OCI-LY7 (cell line): ENCODE data around the gene PRDM10. TPM values are rescaled to one million over a fixed set of nuclear protein-coding genes. Genes with fewer than 3 reads are reported as not detected.

Experiments used
- BruUV-seq: library from RNA; stranded (reverse); fragments of 400-500 nt; replicated peaks from 2 replicates; lab custom pipeline; 2021; lab: Mats Ljungman, UMichigan
- CTCF ChIA-PET: fragments of 300-600 bp; sonication (Branson Sonifier 250); formaldehyde crosslinking; loops from one replicate; lab custom pipeline; 2022; ENCODE audit warnings: antibody characterized with exemption; ENCODE audit not compliant: unreplicated experiment; lab: Charles Lee
- POLR2A ChIA-PET: fragments of 300-600 bp; sonication (Branson Sonifier 250); formaldehyde crosslinking; loops from one replicate; lab custom pipeline; 2022; ENCODE audit warnings: antibody characterized with exemption; lab: Charles Lee
- DNase-seq: peaks from one replicate; pipeline ENCODE4 v3.0.0-alpha.2; 2015; ENCODE audit warnings: low spot score
- H2AFZ ChIP-seq: fragments of 200-600 bp; sonication (generic), shearing (Covaris generic); 2 replicates; pipeline ENCODE4 v1.6.1; 2014; ENCODE audit warnings: mild to moderate bottlenecking, antibody characterized with exemption, low read length, moderate library complexity
- H3K27ac ChIP-seq: fragments of 200-600 bp; sonication (generic); 2 replicates; pipeline ENCODE4 v1.5.1; 2014; ENCODE audit warnings: mixed run types, low read depth, mild to moderate bottlenecking, moderate library complexity, low read length, inconsistent platforms; ENCODE audit not compliant: poor library complexity, severe bottlenecking
- H3K36me3 ChIP-seq: fragments of 200-600 bp; sonication (generic); 2 replicates; pipeline ENCODE4 v1.6.1; 2014; ENCODE audit warnings: mild to moderate bottlenecking, antibody characterized with exemption, low read length, moderate library complexity, mixed read lengths; ENCODE audit not compliant: insufficient read depth
- H3K4me1 ChIP-seq: fragments of 200-600 bp; sonication (generic); 2 replicates; pipeline ENCODE4 v1.5.1; 2014; ENCODE audit warnings: mild to moderate bottlenecking, low read length; ENCODE audit not compliant: insufficient read depth, poor library complexity, severe bottlenecking
- H3K4me2 ChIP-seq: fragments of 200-600 bp; sonication (generic); 2 replicates; pipeline ENCODE4 v1.6.1; 2014; ENCODE audit warnings: mild to moderate bottlenecking, low read length
- H3K4me3 ChIP-seq: fragments of 200-600 bp; sonication (generic); 2 replicates; pipeline ENCODE4 v1.5.1; 2014; ENCODE audit warnings: mild to moderate bottlenecking, low read depth, low read length; ENCODE audit not compliant: poor library complexity, severe bottlenecking
- H3K79me2 ChIP-seq: fragments of 200-600 bp; sonication (generic); 2 replicates; pipeline ENCODE4 v1.6.1; 2016; ENCODE audit warnings: low read depth, mild to moderate bottlenecking, low read length, moderate library complexity, mixed read lengths; ENCODE audit not compliant: insufficient read depth
- H3K9me2 ChIP-seq: fragments of 200-600 bp; sonication (generic); 2 replicates; pipeline ENCODE4 v1.6.1; 2016; ENCODE audit warnings: mild to moderate bottlenecking, low read length, mixed read lengths; ENCODE audit not compliant: insufficient read depth
- H3K9me3 ChIP-seq: fragments of 200-600 bp; sonication (generic); 2 replicates; pipeline ENCODE4 v1.6.1; 2014; ENCODE audit warnings: mild to moderate bottlenecking, mixed run types, low read length, mixed read lengths
- H4K20me1 ChIP-seq: fragments of 200-600 bp; sonication (generic); 2 replicates; pipeline ENCODE4 v1.6.1; 2014; ENCODE audit warnings: mild to moderate bottlenecking, antibody characterized with exemption, low read length, moderate library complexity, mixed read lengths; ENCODE audit not compliant: insufficient read depth
- CTCF ChIP-seq: fragments of 200-600 bp; sonication (generic); conservative IDR thresholded peaks from 2 replicates; pipeline ENCODE4 v1.5.1; 2014; ENCODE audit warnings: mild to moderate bottlenecking, antibody characterized with exemption, low read length, moderate library complexity, mixed read lengths
- EZH2phosphoT487 ChIP-seq: fragments of 200-600 bp; sonication (generic); IDR thresholded peaks from 2 replicates; pipeline ENCODE4 v1.6.1; 2018; ENCODE audit warnings: low read depth, borderline replicate concordance, mild to moderate bottlenecking, mixed run types, antibody characterized with exemption, low read length, moderate library complexity, mixed read lengths
- intact Hi-C: fragments of 100-400 bp; cut with micrococcal nuclease; formaldehyde crosslinking; loops from one replicate; pipeline ENCODE4 v1.10.0; 2022; ENCODE audit not compliant: unreplicated experiment
- total RNA-seq, 2 experiments: library from RNA; depleted of rRNA in 1 of 2; stranded (reverse); fragments of >200 nt in 1 of 2; shearing (Covaris generic) in 1 of 2; gene quantifications; 2 replicates each; pipeline ENCODE4 v1.2.3, GENCODE V29; 2014 to 2022

PRDM10 gene
- total RNA-seq, 2 experiments from 2014 or later, result 29.8 to 60.6 TPM

GRCh38 chr11:129979046-129979605, 23.5 kb downstream of the PRDM10 start:
- Histone ChIP-seq H4K20me1 (no peaks in the 10 kb centered on the region), H3K9me3 (no peaks in the 10 kb centered on the region), H3K4me2 (no peak overlapping the region), H3K36me3 (no peaks in the 10 kb centered on the region), H3K79me2 (peaks cover 3% of the 10 kb centered on the region; the same call in 1 of the 2 replicates), H3K4me3 (no peak overlapping the region), H3K27ac (no peak overlapping the region), H3K4me1 (peaks cover 63% of the 10 kb centered on the region), H3K9me2 (no peaks in the 10 kb centered on the region), H2AFZ (no peak overlapping the region; the same call in 1 of the 2 replicates)
- ChIA-PET CTCF (no interaction called here), POLR2A (interaction anchor here (1.0 to 12.4 kb wide), 3 partner anchors 14 to 143 kb away, joined by 3 to 228 read pairs (median 3); no protein-coding TSS in a partner anchor)
- intact Hi-C loops, result no loop called here
- TF ChIP-seq CTCF (0 out of 2 replicates have a peak, but pooled peaks have one; percentile 19), EZH2phosphoT487 (no peak)
- DNase-seq, result no peak
- BruUV-seq, result no TSS peak

- intact Hi-C loops, result no loop called here
- peaks cover 70% of the 10 kb centered on the region for H3K4me1 ChIP-seq
- no peak for TF ChIP-seq EZH2phosphoT487
- no peak for TF ChIP-seq CTCF
- no peaks in the 10 kb centered on the region for H4K20me1 ChIP-seq
- H3K4me3 ChIP-seq, result no peak overlapping the region
- H2AFZ ChIP-seq, result no peak overlapping the region
- no peak overlapping the region for H3K4me2 ChIP-seq
- no peaks in the 10 kb centered on the region for H3K9me2 ChIP-seq
- no peaks in the 10 kb centered on the region for H3K9me3 ChIP-seq
- no peak for DNase-seq
- ChIA-PET POLR2A (interaction anchor here (0.6 to 12.4 kb wide), 5 partner anchors 14 to 143 kb away, joined by 3 to 228 read pairs (median 3); no protein-coding TSS in a partner anchor), CTCF (interaction anchor here (0.8 to 1.4 kb wide), 2 partner anchors 9 to 14 kb away, joined by 3 read pairs; no protein-coding TSS in a partner anchor)
- H3K79me2 ChIP-seq, result peaks cover 10% of the 10 kb centered on the region; the same call in 1 of the 2 replicates
- H3K36me3 ChIP-seq, result no peaks in the 10 kb centered on the region
- no TSS peak for BruUV-seq
- H3K27ac ChIP-seq, result no peak overlapping the region
Measured at GRCh38 chr11:129978447-129978846, 24.2 kb downstream of the PRDM10 start.

- DNase-seq, result no peak
- Histone ChIP-seq H3K36me3 (no peaks in the 10 kb centered on the region), H3K4me1 (peaks cover 86% of the 10 kb centered on the region), H4K20me1 (no peaks in the 10 kb centered on the region), H3K79me2 (peaks cover 11% of the 10 kb centered on the region; the same call in 1 of the 2 replicates), H2AFZ (no peak overlapping the region), H3K27ac (no peak overlapping the region), H3K9me3 (no peaks in the 10 kb centered on the region), H3K4me2 (no peak overlapping the region), H3K9me2 (no peaks in the 10 kb centered on the region), H3K4me3 (no peak overlapping the region)
- intact Hi-C loops, result no loop called here
- no TSS peak for BruUV-seq
- no peak for TF ChIP-seq CTCF
- no peak for TF ChIP-seq EZH2phosphoT487
- ChIA-PET POLR2A (interaction anchor here (0.6 to 12.4 kb wide), 9 partner anchors 11 to 46 kb away, joined by 3 to 228 read pairs (median 3); no protein-coding TSS in a partner anchor), CTCF (interaction anchor here (0.6 to 1.3 kb wide), 2 partner anchors 16 to 29 kb away, joined by 6 to 7 read pairs; no protein-coding TSS in a partner anchor)
Measured at GRCh38 chr11:129976328-129976727, 26.3 kb downstream of the PRDM10 start.
